WTC11 (cell line): ENCODE measurements around the gene CHIT1. TPM values are rescaled to one million over a fixed set of nuclear protein-coding genes. Genes with fewer than 3 reads are reported as not detected.

ENCODE experiments used
- ATAC-seq: fragments of 200-7000 bp; cut with Tn5 transposase; 2 replicates; pipeline ENCODE4 v1.10.0; 2021; ENCODE audit warnings: mild to moderate bottlenecking, moderate library complexity
- CTCF ChIA-PET: fragments of 300-600 bp; sonication (Branson Sonifier 250); formaldehyde crosslinking; loops from one replicate; lab custom pipeline; 2021; ENCODE audit warnings: antibody characterized with exemption; lab: Charles Lee
- POLR2A ChIA-PET: fragments of 350-600 bp; sonication (Branson Sonifier 250); formaldehyde crosslinking; loops from one replicate; lab custom pipeline; 2021; ENCODE audit warnings: antibody characterized with exemption; lab: Charles Lee
- DNase-seq: peaks from one replicate; pipeline ENCODE4 v3.0.0; 2021; ENCODE audit warnings: low spot score
- H3K27ac Mint-ChIP-seq: 2 replicates; pipeline ENCODE4 v1.8.0; 2021; ENCODE audit warnings: mixed read lengths
- H3K27me3 Mint-ChIP-seq: 2 replicates; pipeline ENCODE4 v1.8.0; 2021; ENCODE audit warnings: low read depth, mild to moderate bottlenecking, moderate library complexity, mixed read lengths
- H3K36me3 Mint-ChIP-seq: 2 replicates; pipeline ENCODE4 v1.8.0; 2021; ENCODE audit warnings: mixed read lengths
- H3K4me1 Mint-ChIP-seq: 2 replicates; pipeline ENCODE4 v1.8.0; 2022; ENCODE audit warnings: mixed read lengths
- H3K4me3 Mint-ChIP-seq: 2 replicates; pipeline ENCODE4 v1.8.0; 2021; ENCODE audit warnings: mild to moderate bottlenecking, moderate library complexity, mixed read lengths
- H3K9me3 Mint-ChIP-seq: 2 replicates; pipeline ENCODE4 v1.8.0; 2021; ENCODE audit warnings: mixed read lengths
- ATF6 ChIP-seq: sonication (generic); formaldehyde crosslinking; IDR thresholded peaks from 2 replicates; pipeline ENCODE4 v1.8.1; 2023; ENCODE audit warnings: mild to moderate bottlenecking, missing genetic modification reagents
- E2F1 ChIP-seq: sonication (generic); formaldehyde crosslinking; IDR thresholded peaks from 2 replicates; pipeline ENCODE4 v1.8.0; 2022; ENCODE audit warnings: mild to moderate bottlenecking, missing genetic modification reagents
- E2F4 ChIP-seq: sonication (generic); formaldehyde crosslinking; IDR thresholded peaks from 2 replicates; pipeline ENCODE4 v1.8.1; 2022; ENCODE audit warnings: low read depth, mild to moderate bottlenecking, moderate library complexity, missing genetic modification reagents, borderline replicate concordance
- EMX1 ChIP-seq: fragments of 250-450 bp; sonication (Bioruptor Pico); IDR thresholded peaks from 2 replicates; pipeline ENCODE4 v1.8.0; 2021; ENCODE audit warnings: mild to moderate bottlenecking
- GABPB1 ChIP-seq: sonication (generic); formaldehyde crosslinking; IDR thresholded peaks from 2 replicates; pipeline ENCODE4 v1.8.1; 2023; ENCODE audit warnings: mild to moderate bottlenecking, missing genetic modification reagents
- IRF1 ChIP-seq: sonication (generic); formaldehyde crosslinking; IDR thresholded peaks from 2 replicates; pipeline ENCODE4 v1.8.0; 2023; ENCODE audit warnings: missing genetic modification reagents
- IRF2 ChIP-seq: sonication (generic); formaldehyde crosslinking; IDR thresholded peaks from 2 replicates; pipeline ENCODE4 v1.8.0; 2022; ENCODE audit warnings: low read depth, missing genetic modification reagents, borderline replicate concordance
- JAZF1 ChIP-seq: fragments of 250-450 bp; sonication (Bioruptor Pico); IDR thresholded peaks from 2 replicates; pipeline ENCODE4 v1.9.0; 2021; ENCODE audit warnings: moderate library complexity, mild to moderate bottlenecking, inconsistent platforms
- JUN ChIP-seq: sonication (generic); formaldehyde crosslinking; IDR thresholded peaks from 2 replicates; pipeline ENCODE4 v1.8.0; 2023; ENCODE audit warnings: mild to moderate bottlenecking, missing genetic modification reagents
- MYBL2 ChIP-seq: sonication (generic); formaldehyde crosslinking; IDR thresholded peaks from 2 replicates; pipeline ENCODE4 v1.8.1; 2023; ENCODE audit warnings: mild to moderate bottlenecking, moderate library complexity, missing genetic modification reagents
- NFYB ChIP-seq: sonication (generic); formaldehyde crosslinking; conservative IDR thresholded peaks from 2 replicates; pipeline ENCODE4 v1.8.0; 2022; ENCODE audit warnings: low read depth, missing genetic modification reagents
- NR1H2 ChIP-seq: sonication (generic); formaldehyde crosslinking; IDR thresholded peaks from 2 replicates; pipeline ENCODE4 v1.9.0; 2021; ENCODE audit warnings: mild to moderate bottlenecking, moderate library complexity, missing genetic modification reagents
- NR3C1 ChIP-seq: sonication (generic); formaldehyde crosslinking; conservative IDR thresholded peaks from 2 replicates; pipeline ENCODE4 v1.8.1; 2023; ENCODE audit warnings: low read depth, mild to moderate bottlenecking, missing genetic modification reagents
- PRDM15 ChIP-seq: sonication (generic); formaldehyde crosslinking; IDR thresholded peaks from 2 replicates; pipeline ENCODE4 v1.8.0; 2022; ENCODE audit warnings: missing genetic modification reagents
- RORB ChIP-seq: fragments of 250-450 bp; sonication (Bioruptor Pico); IDR thresholded peaks from 2 replicates; pipeline ENCODE4 v1.9.0; 2021; ENCODE audit warnings: mild to moderate bottlenecking
- SMAD3 ChIP-seq: sonication (generic); formaldehyde crosslinking; IDR thresholded peaks from 2 replicates; pipeline ENCODE4 v1.8.0; 2022; ENCODE audit warnings: missing genetic modification reagents, mild to moderate bottlenecking, borderline replicate concordance
- SMAD4 ChIP-seq: sonication (generic); formaldehyde crosslinking; IDR thresholded peaks from 2 replicates; pipeline ENCODE4 v1.8.0; 2022; ENCODE audit warnings: mild to moderate bottlenecking, missing genetic modification reagents
- SOX15 ChIP-seq: fragments of 250-450 bp; sonication (Bioruptor Pico); IDR thresholded peaks from 2 replicates; pipeline ENCODE4 v1.9.0; 2021; ENCODE audit warnings: mild to moderate bottlenecking
- TP53 ChIP-seq: sonication (generic); formaldehyde crosslinking; IDR thresholded peaks from 2 replicates; pipeline ENCODE4 v1.8.1; 2023; ENCODE audit warnings: mild to moderate bottlenecking, missing genetic modification reagents
- ZBTB21 ChIP-seq: sonication (generic); formaldehyde crosslinking; IDR thresholded peaks from 2 replicates; pipeline ENCODE4 v1.8.1; 2023; ENCODE audit warnings: mild to moderate bottlenecking, missing genetic modification reagents, borderline replicate concordance
- ZNF232 ChIP-seq: sonication (generic); formaldehyde crosslinking; IDR thresholded peaks from 2 replicates; pipeline ENCODE4 v1.8.0; 2022; ENCODE audit warnings: mild to moderate bottlenecking, missing genetic modification reagents
- ZNF416 ChIP-seq: fragments of 250-450 bp; sonication (Bioruptor Pico); IDR thresholded peaks from 2 replicates; pipeline ENCODE4 v1.9.0; 2021; ENCODE audit warnings: mild to moderate bottlenecking, inconsistent platforms
- ZNF423 ChIP-seq: fragments of 250-450 bp; sonication (Bioruptor Pico); IDR thresholded peaks from 2 replicates; pipeline ENCODE4 v2.1.2; 2022; ENCODE audit warnings: mild to moderate bottlenecking, moderate library complexity
- ZNF425 ChIP-seq: fragments of 250-450 bp; sonication (Bioruptor Pico); conservative IDR thresholded peaks from 2 replicates; pipeline ENCODE4 v1.9.0; 2021; ENCODE audit warnings: mild to moderate bottlenecking
- ZNF671 ChIP-seq: fragments of 250-450 bp; sonication (Bioruptor Pico); IDR thresholded peaks from 2 replicates; pipeline ENCODE4 v1.8.0; 2021; ENCODE audit warnings: mild to moderate bottlenecking
- total RNA-seq: library from RNA; stranded (reverse); gene quantifications from 3 replicates; pipeline ENCODE4 v1.2.3, GENCODE V29; 2021

CHIT1 gene
- total RNA-seq, 1 experiment from 2014 or later, result 0.15 TPM

- peak; percentile 81; the same call in 1 of the 2 replicates for TF ChIP-seq SMAD4 (CRISPR knock-in tag)
- no peak for TF ChIP-seq E2F1
- TF ChIP-seq ZNF416, result no peak
- no peak for TF ChIP-seq E2F4
- TF ChIP-seq SOX15 (CRISPR knock-in tag), result no peak
- TF ChIP-seq JUN, result peak; percentile 49; the same call in 1 of the 2 replicates
- TF ChIP-seq ZBTB21, result no peak
- 0 out of 2 replicates have a peak, but pooled peaks have one; percentile 36 for TF ChIP-seq SMAD3 (CRISPR knock-in tag)
- no peak for TF ChIP-seq EMX1
- TF ChIP-seq NFYB, result no peak
- TF ChIP-seq GABPB1 (CRISPR knock-in tag), result no peak
- no peak for TF ChIP-seq IRF2 (CRISPR knock-in tag)
These were observed 9.5 kb downstream of the CHIT1 start (continued) for GRCh38 chr1:203219934-203220333.

GRCh38 chr1:203219171-203219570, 10.3 kb downstream of the CHIT1 start:
- POLR2A ChIA-PET, result no interaction called here
- ATAC-seq, result no peak
- no peak for TF ChIP-seq JAZF1 (CRISPR knock-in tag)
- TF ChIP-seq PRDM15 (CRISPR knock-in tag), result no peak
- TF ChIP-seq ZNF425 (CRISPR knock-in tag), result no peak
- no peak for TF ChIP-seq NR1H2
- TF ChIP-seq IRF1 (CRISPR knock-in tag), result no peak
- no peak for TF ChIP-seq RORB (CRISPR knock-in tag)
- no peak for TF ChIP-seq SMAD3 (CRISPR knock-in tag)
- no peak for TF ChIP-seq ATF6 (CRISPR knock-in tag)
- no peak for TF ChIP-seq NR3C1 (CRISPR knock-in tag)
- no peak for TF ChIP-seq ZNF423
- no peak for TF ChIP-seq ZNF232 (CRISPR knock-in tag)
- no peak for TF ChIP-seq MYBL2 (CRISPR knock-in tag)
- no peak for TF ChIP-seq TP53 (CRISPR knock-in tag)
- TF ChIP-seq ZNF671, result no peak

More at GRCh38 chr1:203219171-203219570, 10.3 kb downstream of the CHIT1 start:
- CTCF ChIA-PET, result interaction anchor here (1.0 to 6.8 kb wide), 9 partner anchors 46 to 179 kb away, joined by 4 to 192 read pairs (median 74); partner anchors contain the start of genes ADORA1, MYBPH and MYOG
- no peaks in the 10 kb centered on the region for H3K9me3 Mint-ChIP-seq
- H3K4me1 Mint-ChIP-seq, result peaks cover 17% of the 10 kb centered on the region
- H3K36me3 Mint-ChIP-seq, result no peaks in the 10 kb centered on the region
- DNase-seq, result no peak
- no peak overlapping the region for H3K27ac Mint-ChIP-seq
- no peak overlapping the region for H3K4me3 Mint-ChIP-seq
- peaks cover 6% of the 10 kb centered on the region for H3K27me3 Mint-ChIP-seq
